Stimulated activated CD8-positive, alpha-beta memory T cell treated with anti-CD3 and anti-CD28 coated beads, Interleukin-7, amount 100 ng/mL, for 48 hours (primary cell): ENCODE results near the gene R3HDM1.
"Not testable (repeated sequence)": the region's sequence is repeated elsewhere in the genome, so short reads cannot be mapped to it uniquely, and the experiment has no call there.

Experiments used
- DNase-seq, 2 donors: peaks; one replicate each; pipeline ENCODE4 v3.0.0-alpha.2; 2020; ENCODE audit warnings: low read depth in 1 of 2; ENCODE audit errors: extremely low read depth in 1 of 2

R3HDM1 gene

DNA sequence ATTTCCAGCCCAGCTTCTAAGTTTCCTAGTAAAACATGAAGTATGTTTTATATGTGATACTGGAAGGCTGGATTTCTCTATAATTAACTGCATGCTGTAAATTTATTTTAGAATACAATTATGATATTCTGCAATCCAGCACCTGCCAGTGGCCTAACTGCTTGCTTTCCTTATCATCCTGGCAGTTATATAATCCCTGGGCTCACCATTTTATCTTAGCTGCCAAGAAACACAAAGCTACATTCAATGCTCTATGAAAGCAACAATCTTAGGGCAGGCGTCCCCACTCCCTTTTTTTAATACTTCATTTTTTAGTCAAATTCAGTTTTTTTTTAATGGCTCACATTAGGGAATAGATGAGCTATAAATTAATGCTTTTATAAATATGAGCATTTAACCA, 172.0 kb downstream of the R3HDM1 start:
- DNase-seq, result no peak

DNA sequence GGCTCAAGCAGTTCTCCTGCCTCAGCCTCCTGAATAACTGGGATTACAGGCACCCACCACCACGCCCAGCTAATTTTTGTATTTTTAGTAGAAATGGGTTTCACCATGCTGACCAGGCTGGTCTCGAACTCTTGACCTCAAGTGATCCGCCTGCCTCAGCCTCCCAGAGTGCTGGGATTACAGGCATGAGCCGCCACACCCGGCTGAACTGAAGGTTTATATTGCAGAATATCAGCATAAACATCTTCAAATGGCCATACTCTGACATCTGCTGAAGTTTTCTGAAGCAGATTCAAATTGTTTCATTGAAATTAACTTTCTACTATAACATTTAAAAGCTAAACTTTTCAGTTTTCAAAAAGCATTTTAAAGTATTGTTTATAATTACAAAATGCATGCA, 172.8 kb downstream of the R3HDM1 start:
- DNase-seq, result not testable (repeated sequence)

DNA sequence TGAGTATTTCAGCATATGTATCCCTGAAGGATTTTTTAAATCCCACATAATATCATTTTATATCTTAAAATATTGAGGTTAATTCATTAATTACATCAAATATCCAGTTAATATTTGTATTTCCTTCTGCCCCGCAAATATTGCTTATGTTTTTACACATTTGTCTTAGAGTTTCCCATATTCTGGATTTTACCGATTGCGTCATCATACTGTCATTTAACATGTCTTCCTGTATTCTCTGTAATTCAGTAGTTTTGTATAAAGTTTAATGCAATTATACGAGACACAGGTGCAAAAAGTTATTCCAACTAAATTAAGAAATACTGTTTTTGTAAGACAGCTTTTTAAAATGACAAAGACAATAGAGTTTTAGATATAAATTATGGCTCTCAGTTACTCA, 176.9 kb downstream of the R3HDM1 start:
- no peak for DNase-seq

DNA sequence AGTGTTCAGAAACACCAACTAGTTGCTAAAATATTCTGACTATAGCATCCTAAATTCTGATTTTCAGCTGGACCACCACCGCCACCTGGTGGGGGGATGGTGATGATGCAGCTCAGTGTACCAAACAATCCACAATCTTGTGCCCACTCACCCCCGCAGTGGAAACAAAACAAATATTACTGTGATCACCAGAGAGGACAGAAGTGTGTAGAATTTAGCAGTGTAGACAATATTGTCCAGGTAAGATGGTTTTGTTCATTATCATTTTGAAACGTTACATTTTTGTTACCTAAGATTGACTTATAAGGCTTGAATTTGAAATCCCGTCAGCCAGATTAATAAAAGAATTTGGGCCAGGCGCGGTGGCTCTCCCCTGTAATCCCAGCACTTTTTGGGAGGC, 178.7 kb downstream of the R3HDM1 start:
- DNase-seq, result peak; percentile 25 to 32

DNA sequence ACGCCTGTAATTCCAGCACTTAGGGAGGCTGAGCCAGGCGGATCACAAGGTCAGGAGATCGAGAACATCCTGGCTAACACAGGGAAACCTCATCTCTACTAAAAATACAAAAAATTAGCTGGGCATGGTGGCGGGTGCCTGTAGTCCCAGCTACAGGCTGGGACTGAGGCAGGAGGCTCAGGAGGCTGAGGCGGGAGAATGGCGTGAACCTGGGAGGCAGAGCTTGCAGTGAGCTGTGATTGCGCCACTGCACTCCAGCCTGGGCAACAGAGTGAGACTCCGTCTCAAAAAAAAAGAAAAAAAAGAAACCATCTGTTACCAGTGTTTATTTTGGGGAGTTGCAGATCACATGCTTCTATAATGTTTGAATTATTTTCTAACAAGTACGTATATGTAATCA, 183.8 kb downstream of the R3HDM1 start:
- not testable (repeated sequence) for DNase-seq

DNA sequence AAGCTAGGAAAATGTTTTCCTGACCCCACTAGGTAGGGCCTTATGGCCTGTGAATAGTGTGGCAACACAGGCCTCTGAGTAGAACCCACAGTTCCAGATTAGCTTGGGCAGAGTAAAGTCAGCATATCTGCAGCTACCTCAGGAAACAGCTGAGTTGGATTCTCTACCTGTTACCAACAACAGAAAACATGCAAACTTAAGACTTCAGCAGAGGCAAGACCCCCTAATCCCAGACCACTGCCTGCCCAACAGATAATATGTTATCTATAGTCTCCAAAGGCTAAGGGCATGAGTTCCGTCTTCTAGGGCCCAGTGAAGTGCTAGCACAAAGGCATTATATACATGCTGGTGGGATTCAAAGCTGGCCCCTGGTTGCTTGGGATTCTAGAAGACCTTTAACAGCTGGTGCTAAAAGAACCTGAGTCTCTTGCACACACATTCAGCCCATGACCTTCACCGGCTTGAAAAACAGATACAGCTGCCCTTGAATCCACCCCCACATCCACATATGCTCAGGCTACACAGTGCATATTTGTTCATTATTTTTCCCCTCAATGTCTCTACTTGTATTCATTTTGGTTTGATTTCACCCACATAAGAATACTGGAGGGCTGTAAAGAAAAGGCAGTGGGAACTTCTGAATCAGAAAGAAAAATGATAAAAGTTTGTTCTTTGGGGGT, 196.9 kb downstream of the R3HDM1 start:
- DNase-seq, result no peak

DNA sequence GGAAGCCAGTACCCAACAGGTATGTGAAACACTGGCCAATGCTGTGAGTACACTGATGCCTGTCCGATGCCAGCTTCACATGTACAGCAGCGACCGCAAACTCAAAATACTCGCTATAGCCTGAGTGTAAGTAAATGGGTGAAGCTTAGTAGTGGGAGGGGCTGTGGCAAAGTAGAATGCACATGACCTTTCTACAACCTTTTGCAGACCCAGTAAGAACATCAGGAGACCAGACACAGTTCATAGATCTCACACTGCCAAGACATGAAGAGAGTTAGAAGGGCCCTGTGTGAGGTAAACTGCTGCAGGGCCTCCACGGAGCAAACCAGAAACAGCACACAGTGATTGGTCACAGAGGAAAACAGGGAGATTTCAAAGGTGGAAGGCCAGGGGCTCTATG, 201.3 kb downstream of the R3HDM1 start:
- no peak for DNase-seq

DNA sequence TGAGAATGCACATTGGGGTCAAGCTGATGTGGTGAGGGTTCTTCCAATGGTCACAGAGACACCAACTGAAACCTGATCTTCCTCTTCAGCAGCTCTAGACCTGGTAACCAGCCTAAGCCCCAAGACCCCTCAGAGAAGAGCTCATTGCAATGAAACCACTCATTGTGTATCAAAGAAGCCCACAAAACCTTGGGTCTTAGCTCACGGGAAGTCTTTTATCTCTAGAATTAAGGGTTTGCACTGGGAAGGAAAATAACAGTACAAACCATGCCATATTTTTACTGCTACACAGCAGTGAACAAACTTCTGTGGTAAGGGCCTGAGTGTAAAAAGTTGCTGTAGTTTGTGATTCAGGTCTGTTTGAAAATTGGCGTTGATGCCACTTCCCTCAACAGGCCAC, 201.8 kb downstream of the R3HDM1 start:
- DNase-seq, result no peak

DNA sequence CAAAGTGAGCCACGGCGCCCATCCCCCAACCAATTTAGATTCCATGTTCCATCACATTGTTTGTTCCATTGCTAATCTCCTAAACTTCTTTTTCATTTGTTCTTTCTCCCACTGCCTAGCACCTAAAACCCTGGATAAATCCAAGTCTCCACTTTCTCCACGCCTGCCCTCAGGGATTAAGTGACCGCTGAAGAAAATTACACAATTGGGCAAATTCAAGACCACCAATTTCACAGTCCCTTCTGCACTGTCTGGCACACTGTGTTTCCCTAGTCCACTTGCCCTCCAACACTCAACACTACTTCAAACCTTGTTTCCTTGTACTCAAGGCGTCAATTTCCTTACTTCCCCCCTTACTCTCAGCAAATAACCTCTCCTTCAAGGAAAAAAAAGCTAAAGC, 205.3 kb downstream of the R3HDM1 start:
- no peak for DNase-seq

DNA sequence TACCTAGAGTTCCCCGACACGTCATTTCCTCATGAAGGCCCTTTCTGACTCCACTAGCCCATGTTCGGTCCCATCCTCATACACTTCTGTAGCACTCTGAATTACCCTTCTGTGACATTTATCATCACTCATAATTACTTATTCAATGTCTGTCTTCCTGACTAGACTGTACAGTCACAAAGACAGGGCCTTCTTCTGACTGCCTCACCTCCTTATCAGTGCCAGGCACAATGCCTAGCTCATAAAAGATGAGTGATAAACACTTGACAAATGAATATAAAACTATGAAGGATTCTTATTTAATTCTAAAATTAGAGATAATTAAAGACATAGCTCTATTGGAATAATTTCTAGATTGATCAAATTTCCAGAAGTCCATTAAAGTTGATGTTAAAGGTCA, 208.9 kb downstream of the R3HDM1 start:
- no peak for DNase-seq

DNA sequence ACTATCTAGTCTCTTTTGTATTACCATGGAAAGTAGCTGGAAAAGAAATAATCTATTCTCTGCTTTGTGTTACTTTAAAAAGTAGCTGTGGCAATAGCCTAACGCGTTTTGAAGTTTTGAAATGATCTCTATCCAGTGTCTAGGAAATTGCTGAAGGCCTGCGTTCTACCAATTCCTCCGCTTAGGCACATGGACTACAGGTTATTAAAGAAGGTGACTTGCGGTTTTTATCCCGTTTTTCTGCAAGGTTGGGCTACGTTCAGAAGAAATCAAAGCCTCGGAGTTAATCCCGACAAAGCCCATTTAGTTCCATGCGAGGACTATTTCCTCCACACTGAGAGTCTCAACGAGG, 209.7 kb downstream of the R3HDM1 start:
- DNase-seq, result no peak

DNA sequence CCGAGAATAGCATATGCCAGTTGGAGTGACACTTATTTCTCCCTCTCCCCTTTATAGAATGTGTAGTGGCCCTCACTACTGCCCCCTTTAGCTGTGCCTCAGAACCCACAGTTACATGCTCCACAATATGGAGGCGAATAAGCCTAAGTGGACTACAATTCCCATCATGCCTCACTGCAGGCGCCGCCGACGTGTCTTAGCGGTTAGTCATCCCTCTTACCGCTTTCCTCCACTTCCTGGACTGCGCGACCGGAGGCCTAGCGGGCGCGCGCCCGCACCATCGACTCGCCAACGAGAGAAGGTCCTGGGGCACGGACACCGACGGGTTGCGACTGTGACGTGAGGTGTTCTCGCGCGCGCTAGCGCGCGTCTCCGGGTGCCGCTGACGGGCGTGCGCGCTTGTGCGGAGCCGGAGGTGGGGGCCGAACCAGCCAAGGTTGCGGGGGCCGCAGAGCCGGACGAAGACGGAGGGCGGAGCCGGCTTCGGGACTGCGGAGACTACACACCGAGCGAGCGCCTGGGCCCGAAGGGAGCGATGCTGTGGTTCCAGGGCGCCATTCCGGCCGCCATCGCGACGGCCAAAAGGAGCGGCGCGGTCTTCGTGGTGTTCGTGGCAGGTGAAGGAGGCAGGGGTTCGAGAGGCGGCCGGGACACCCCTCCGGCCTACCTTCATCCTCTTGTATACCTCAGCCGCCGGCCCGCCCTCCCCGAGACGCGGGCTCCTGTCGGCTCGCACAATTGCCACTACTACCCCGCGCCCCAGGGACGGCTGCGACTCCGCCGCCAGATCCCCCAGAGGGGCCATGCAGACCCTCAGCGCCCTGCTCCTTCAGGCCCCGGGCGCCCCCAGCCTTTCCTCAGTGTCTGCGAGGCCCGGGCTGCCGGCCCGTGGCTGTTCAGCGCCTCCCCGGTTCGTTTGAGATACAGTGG, 210.4 kb downstream of the R3HDM1 start, which contains the start of gene UBXN4:
Gene UBXN4 (plus strand): TSS at position 461 of the 930 bp plus-strand sequence. CDS start 75 bp downstream, at position 536.
- peak; percentile 97 for DNase-seq

DNA sequence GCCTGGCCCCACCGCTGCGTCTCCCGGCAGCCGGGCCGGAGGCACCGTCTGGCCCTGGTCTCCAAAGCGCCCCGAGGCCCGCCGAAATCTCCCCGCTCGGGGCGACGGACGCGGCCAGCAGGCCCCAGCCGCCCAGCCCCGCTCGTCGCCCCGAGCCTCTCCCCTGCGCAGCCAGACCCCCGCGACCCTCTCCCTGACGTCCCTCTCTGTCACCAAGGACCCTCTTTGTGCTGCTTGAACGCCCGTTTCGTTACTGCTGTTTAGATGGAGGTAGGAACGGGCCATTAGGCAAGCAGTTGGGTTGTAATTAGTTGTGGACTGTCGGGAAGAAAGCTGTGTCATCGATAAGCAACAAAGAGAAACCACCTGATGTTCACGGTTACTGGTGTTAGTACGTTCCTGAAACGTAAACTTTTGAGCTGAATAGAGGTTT, 211.1 kb downstream of the R3HDM1 start:
- peak; percentile 3 to 26 for DNase-seq

DNA sequence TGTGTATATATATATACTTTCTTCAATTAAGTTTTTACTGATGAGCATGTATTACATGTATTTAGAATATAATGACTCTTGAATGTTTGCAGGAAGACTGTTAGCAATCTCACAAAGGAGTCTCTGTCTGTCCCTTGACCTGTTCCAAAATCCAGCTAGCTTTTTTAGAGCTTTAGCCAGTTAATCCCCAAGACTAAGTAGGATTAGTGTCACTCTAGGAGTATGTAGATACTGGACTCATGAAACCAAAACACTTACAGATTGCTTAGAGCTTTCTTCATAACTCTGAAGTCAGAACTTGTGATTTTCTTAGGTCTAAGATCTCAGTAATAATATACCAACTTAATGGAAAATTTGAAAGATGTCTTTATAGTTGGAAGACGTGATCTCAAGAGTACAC, 212.6 kb downstream of the R3HDM1 start:
- no peak for DNase-seq

DNA sequence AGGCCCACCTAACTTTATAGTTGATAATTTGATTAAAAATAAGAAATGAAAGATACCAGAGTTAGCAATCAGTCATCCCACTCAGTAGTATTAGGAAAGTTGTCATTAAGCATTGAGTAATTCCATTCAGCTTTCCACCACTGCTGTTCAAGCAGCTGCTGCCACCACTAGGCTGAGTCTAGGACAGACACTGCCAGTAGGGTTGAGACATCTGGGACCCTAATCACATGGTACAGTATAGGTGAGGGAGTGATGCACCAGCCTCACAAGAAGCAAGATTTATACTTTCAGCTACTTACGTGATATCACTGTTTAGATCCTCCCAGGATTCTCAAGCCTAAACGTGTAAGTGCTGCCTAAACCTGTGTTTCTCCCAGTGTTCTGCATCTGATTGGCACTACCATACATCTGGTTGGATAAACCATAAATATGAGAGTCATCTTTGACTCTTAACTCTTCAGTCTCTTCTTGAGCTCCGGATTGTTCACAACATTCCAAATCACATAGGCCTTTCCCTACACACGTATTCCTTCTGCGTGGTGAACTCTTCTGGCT, 213.6 kb downstream of the R3HDM1 start:
- DNase-seq, result peak in 1 of 2 donors; percentile 35

DNA sequence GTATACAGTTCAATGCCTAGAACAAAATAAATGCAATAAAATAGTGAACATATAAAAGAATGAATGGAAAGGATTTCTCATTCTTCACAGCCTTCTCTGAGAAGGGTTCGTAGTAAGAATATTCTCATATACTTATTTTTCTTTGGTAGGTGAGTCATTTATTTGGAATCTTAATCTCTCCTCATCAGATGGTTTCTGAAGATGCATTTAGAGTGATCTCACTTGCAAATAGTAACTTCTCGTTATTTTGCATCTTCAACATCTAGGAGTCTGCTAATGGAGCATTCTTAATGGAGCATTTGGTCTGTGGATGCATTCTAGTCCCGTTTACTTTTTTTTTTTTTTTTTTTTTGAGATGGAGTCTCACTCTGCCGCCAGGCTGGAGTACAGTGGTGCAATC, 214.3 kb downstream of the R3HDM1 start:
- DNase-seq, result no peak

DNA sequence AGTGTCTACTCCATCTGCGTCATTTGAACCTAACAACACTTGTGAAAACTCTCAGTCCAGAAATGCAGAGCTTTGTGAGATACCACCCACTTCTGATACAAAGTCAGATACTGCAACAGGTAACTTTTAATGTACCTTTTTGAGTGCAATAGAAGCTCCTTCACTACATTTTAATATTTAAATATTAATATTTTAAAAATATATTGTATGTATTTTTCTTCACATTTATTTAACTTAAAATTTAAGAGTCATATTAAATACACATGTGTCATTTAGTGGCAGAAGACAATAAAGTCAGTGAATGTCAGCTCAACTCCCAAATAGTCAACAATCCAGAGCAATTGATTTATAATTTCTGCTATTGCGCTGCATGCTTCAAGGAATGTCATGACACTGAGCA, 224.3 kb downstream of the R3HDM1 start:
- DNase-seq, result no peak

DNA sequence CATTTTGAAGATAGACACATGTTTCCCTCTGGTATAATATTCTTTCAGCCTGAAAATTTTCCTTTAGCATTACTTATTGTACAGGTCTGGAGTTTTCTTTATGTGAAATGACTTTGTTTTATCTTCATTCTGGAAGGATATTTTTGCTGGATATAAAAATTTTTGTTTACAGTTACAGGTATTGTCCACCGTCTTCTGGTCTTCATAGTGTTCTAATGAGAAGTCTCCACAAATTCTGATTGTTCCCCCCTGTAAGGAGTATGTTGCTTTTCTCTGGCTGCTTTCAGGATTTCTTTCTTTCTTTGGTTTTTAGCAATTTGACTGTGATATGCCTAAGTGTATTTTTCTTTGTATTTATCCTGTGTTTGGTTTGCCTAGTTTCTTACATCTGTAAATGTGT, 225.4 kb downstream of the R3HDM1 start:
- DNase-seq, result no peak

DNA sequence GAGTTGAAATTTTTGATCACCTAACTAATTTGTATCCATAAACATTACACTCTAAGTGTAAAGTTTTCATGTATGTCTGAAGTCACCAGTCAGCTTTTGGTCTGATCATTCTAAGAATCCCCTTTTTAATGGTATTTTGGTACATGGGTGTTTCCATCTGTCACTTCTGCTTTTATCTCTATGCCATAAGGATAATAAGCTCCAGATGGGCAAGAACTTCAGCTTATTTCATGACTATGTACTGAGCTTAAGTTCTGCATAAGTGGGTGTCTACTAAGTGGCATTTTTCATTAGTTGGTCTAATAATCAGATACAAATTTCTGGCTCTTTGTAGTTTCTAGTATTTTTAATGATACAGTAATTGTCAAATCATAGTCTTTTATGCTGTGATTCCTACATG, 230.7 kb downstream of the R3HDM1 start:
- no peak for DNase-seq

DNA sequence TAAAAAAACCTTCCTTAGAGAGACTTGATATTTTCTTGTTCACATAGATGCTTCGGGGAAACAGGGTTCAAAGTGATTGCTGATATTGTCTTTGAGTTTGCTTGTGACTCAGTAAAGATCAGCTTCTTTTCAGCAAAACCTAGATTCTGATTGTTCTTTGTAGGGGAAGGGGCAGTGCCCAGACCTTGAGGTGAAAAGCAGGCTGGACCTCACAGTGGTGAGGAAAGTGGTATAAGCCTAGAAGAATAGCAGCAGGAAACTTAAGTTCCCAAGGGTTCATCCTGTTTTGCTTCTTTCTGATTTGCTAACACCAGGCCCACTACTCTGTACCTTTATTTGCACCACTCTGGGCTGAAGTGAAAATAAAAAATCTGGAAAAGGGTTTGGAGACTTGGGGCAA, 231.2 kb downstream of the R3HDM1 start:
- no peak for DNase-seq

DNA sequence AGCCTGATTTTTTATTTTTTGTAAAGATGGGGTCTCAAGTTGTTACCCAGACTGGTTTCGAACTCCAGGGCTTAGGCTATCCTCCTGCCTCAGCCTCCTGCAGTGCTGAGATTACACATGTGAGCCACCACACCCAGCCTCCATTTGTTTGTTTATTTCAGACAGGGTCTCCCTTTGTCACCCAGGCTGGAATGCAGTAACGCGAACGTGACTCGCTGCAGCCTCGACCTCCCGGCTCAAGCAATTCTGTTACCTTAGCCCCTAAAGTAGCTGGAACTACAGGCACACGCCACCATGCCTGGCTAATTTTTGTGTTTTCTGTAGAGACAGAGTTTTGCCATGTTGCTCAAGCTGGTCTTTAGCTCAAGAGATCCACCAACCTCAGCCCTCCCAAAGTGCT, 237.6 kb downstream of the R3HDM1 start:
- no peak for DNase-seq

DNA sequence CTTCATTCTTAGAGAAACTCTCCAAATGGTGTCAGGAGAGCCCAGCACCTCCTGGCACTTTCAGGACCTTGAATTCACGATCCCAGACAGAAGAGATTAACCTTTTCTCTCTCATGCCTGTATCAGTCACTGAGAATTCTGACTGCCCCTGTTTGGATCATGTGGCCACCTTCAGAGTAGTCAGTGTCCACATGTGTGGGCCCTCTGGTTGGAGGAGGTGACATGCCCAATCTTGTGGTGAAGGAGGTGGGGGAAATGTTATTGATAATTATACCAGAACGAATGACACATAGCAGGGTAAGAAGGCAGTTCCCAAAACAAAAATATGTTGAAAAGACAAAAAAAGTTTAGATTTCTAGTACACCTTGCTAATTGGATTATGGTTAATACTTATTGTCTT, 242.0 kb downstream of the R3HDM1 start:
- DNase-seq, result no peak
